ENCODE data around the gene ZNF570.

Gene ZNF570

DNA sequence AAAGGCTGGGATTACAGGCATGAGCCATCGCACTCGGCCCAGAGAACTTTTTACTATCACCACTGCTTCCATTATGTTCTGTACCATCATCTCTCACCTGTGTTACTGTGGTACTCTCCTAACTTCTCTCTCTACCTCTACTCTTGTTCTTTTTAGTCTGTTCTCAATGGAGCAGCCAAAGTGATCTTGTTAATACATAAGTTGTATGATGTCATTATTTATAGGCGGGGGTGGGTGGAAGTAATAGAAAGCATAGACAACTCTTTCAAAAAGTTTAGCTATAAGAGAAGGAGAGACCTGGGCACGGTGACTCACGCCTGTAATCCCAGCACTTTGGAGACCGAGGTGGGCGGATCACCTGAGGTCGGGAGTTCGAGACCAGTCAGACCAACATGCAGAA is 3.0 kb downstream of the ZNF570 start:
- no peak overlapping the region for H3K4me3 ChIP-seq (ENCODE audit: low read depth, low read length)
- TF ChIP-seq, protein P1, sequence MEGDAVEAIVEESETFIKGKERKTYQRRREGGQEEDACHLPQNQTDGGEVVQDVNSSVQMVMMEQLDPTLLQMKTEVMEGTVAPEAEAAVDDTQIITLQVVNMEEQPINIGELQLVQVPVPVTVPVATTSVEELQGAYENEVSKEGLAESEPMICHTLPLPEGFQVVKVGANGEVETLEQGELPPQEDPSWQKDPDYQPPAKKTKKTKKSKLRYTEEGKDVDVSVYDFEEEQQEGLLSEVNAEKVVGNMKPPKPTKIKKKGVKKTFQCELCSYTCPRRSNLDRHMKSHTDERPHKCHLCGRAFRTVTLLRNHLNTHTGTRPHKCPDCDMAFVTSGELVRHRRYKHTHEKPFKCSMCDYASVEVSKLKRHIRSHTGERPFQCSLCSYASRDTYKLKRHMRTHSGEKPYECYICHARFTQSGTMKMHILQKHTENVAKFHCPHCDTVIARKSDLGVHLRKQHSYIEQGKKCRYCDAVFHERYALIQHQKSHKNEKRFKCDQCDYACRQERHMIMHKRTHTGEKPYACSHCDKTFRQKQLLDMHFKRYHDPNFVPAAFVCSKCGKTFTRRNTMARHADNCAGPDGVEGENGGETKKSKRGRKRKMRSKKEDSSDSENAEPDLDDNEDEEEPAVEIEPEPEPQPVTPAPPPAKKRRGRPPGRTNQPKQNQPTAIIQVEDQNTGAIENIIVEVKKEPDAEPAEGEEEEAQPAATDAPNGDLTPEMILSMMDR (IDR thresholded peaks at IDR 0.05; ENCODE audit: low read depth, low read length, missing control alignments): no peak
- DNase-seq (ENCODE audit: low read depth): no peak

DNA sequence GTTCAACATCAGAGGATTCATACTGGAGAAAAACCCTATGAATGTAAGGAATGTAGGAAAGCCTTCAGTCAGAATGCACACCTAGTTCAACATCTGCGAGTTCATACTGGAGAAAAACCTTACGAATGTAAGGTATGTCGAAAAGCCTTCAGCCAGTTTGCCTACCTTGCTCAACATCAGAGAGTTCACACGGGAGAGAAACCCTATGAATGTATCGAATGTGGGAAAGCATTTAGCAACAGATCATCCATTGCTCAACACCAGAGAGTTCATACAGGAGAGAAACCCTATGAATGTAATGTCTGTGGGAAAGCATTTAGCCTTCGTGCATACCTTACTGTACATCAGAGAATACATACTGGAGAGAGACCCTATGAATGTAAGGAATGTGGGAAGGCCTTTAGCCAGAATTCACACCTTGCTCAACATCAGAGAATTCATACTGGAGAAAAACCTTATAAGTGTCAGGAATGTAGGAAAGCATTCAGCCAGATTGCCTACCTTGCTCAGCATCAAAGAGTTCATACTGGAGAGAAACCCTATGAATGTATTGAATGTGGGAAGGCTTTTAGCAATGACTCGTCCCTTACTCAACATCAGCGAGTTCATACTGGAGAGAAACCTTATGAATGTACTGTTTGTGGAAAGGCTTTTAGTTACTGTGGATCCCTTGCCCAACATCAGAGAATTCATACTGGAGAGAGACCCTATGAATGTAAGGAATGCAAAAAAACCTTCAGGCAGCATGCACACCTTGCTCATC is 15.4 kb downstream of the ZNF570 start:
- DNase-seq (ENCODE audit: low read depth): no peak
- TF ChIP-seq, protein P1 (IDR thresholded peaks at IDR 0.05; ENCODE audit: low read depth, low read length, missing control alignments): no peak
- no peak overlapping the region for H3K4me3 ChIP-seq (ENCODE audit: low read depth, low read length)

DNA sequence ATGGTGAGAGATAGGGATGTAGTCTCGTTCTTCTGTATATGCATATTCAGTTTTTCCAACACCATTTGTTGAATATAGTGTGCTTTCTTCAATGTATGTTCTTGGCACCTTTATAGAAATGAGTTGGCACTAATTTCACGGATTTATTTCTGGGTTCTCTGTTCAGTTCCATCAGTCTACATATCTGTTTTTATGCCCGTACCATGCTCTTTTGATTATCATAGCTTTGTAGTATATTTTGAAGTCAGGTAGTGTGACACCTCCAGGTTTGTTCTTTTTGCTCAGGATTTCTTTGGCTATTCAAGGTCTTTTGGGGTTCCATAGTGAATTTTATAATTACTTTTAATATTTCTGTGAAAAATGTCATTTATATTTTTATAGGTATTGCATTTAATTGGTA is 23.1 kb downstream of the ZNF570 start:
- no peak for DNase-seq (ENCODE audit: low read depth)
- TF ChIP-seq, protein P1 (IDR thresholded peaks at IDR 0.05; ENCODE audit: low read depth, low read length, missing control alignments): no peak
- no peak overlapping the region for H3K4me3 ChIP-seq (ENCODE audit: low read depth, low read length)

DNA sequence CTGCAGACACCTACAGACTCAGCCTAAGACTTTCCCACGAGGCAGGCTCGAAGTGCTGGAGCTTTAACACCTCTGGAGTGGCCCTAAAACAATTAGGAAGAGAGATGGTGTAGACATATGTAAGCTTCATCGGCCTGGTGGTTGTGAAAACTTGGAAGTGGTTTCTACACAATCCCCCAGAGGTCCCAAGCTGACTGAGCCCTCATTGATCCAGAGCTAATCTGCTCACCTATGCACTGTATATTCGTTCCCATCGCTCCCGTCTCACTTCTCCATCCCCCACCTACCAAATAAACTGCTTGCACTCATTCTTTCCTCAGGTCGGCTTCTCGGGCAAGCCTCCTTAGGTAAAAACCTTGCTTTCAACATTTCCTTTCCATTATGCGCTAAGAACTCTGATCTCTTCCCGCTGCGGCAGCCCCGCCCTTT is 36.8 kb downstream of the ZNF570 start:
- TF ChIP-seq, protein P1 (IDR thresholded peaks at IDR 0.05; ENCODE audit: low read depth, low read length, missing control alignments): no peak
- peak overlapping the region; percentile 47 for H3K4me3 ChIP-seq (ENCODE audit: low read depth, low read length)
- DNase-seq (ENCODE audit: low read depth): no peak

DNA sequence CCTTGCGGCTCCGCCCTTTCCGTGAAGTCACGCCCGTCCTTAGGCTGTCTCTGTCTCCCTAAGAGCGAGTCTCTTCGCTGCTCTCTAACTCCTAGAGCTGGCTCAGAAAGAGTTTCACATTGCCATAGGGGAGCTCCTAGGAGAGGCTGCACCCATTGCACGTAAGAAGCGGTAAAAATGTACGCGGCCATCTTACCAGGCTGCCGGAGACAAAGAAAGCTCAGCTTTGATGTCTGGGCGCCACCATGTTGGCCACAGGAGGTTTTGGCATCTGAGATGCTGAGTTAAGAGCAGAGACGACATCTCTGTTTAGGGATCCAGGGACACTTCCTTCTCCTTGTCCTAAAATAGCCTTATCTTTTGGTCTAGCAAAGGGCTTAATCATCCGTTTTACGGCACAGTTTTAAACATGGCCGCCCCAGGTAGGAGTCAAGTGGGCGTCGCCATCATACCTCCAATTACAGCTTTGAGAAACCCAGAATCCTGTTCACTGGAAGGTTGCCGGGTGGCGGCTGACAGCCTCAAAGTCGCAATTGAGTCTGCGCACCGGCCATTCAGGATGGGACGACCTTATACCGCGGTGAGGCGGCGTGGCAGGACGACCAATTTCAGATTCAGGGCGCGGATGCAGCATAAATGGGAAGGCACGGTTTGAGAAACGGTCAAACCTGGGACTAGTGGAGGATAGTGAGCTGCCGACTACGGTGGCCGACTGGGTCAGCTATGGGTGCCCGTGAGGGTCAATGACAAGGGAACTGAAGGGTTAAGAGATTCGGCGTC is 37.4 kb downstream of the ZNF570 start, which contains the start of gene ZNF793:
TSS of gene ZNF793 (plus strand) at position 553 of the 780 bp plus-strand sequence. CDS start 16,501 bp downstream, outside the sequence.
- peak; percentile 10 for DNase-seq (ENCODE audit: low read depth)
- TF ChIP-seq, protein P1 (IDR thresholded peaks at IDR 0.05; ENCODE audit: low read depth, low read length, missing control alignments): no peak

DNA sequence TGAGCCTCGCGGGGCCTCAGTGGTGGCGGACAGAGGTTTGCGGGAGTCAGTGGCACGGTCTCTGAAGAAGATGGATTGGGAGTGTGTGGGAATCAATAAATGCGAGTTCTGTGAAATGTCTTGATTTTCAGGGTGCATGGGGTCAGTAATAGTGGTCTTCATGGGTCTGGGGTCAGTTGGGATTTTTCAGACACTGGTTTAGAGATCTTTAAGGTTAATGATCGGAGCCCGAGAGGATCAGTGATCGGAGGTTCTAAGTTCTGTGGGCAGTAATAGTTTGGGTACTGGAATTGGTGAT is 38.0 kb downstream of the ZNF570 start:
- DNase-seq (ENCODE audit: low read depth): no peak
- TF ChIP-seq, protein P1 (IDR thresholded peaks at IDR 0.05; ENCODE audit: low read depth, low read length, missing control alignments): no peak
- H3K4me3 ChIP-seq (ENCODE audit: low read depth, low read length): peak overlapping the region; percentile 47; the same call in 1 of the 2 replicates

More for the DNA sequence above, 37.4 kb downstream of the ZNF570 start, which contains the start of gene ZNF793:
- H3K4me3 ChIP-seq (ENCODE audit: low read depth, low read length): peak within 1 kb of the TSS; percentile 47
